HFF-Myc (cell line): Measurements from ENCODE around the gene TAF3.

ENCODE experiments used
- DNase-seq: peaks from one replicate; pipeline ENCODE4 v3.0.0-alpha.2; 2011; ENCODE audit warnings: low read depth; ENCODE audit errors: extremely low read depth
- H3K4me3 ChIP-seq: replicated peaks from 2 replicates; pipeline ENCODE4 v1.5.1; 2011; ENCODE audit warnings: low read depth, mild to moderate bottlenecking, control low read depth, low read length
- TF ChIP-seq, protein P1 (sequence below): IDR thresholded peaks from 2 replicates; pipeline ENCODE4 v1.5.1; 2012; ENCODE audit warnings: mild to moderate bottlenecking, low read depth, low read length, control low read depth; ENCODE audit errors: missing control alignments

The TAF3 gene

DNA sequence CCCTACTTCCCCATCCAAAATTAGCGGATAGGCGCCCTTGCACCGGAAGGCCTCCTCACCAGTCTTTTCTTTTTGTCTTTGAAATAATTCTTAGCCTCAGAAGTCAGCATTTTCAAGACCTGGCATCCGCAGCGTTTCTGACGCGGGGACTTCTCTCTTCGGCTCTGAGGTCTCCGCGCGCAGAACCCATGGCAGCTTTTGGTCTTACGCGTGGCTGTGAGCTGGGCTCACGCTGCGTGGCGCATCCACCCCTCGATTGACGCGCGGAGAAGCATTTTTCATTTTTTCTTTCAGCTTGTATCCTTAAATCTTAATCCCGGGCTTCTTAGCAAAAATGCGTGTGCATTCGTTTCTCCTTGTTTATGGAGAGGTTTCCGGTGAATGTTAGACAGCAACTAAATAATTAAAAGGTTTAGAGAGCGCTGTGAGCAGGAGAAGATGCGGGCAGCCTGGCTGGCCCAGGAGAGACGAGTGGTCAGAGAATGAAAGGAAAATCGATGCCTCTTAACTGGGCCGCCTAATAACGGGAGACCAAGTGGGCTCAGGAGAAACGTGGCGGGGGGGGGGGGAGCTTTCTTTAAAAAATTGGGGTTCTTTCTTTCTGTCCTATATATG, 234.1 kb downstream of the TAF3 start:
- TF ChIP-seq, protein P1, sequence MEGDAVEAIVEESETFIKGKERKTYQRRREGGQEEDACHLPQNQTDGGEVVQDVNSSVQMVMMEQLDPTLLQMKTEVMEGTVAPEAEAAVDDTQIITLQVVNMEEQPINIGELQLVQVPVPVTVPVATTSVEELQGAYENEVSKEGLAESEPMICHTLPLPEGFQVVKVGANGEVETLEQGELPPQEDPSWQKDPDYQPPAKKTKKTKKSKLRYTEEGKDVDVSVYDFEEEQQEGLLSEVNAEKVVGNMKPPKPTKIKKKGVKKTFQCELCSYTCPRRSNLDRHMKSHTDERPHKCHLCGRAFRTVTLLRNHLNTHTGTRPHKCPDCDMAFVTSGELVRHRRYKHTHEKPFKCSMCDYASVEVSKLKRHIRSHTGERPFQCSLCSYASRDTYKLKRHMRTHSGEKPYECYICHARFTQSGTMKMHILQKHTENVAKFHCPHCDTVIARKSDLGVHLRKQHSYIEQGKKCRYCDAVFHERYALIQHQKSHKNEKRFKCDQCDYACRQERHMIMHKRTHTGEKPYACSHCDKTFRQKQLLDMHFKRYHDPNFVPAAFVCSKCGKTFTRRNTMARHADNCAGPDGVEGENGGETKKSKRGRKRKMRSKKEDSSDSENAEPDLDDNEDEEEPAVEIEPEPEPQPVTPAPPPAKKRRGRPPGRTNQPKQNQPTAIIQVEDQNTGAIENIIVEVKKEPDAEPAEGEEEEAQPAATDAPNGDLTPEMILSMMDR = no peak
- DNase-seq = no peak
- H3K4me3 ChIP-seq = no peak overlapping the region

DNA sequence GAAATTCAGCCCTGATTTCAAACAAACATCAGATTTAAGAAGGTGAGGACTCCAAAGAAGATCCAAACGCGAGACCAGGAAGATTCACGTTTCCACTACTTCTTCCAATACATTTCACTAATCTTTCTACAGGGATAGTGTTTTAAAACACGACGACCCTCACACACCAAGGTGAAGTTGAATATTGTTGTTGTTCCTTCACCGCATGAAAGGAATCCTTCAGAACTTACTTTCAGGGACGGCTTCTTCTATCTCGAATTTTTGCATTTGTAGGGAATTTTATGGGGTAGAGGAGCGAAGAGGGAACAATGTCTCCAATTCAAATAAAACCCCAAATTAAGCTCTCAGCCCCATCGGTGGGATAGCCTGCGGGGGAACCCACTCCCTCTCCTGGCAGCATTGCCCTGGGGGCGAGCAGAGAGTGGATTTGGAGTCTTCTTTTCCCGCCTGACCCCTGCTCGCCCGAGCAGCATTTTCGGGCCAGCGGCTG, 234.7 kb downstream of the TAF3 start:
- DNase-seq = no peak
- TF ChIP-seq, protein P1 = peak; percentile 79
- H3K4me3 ChIP-seq = no peak overlapping the region

DNA sequence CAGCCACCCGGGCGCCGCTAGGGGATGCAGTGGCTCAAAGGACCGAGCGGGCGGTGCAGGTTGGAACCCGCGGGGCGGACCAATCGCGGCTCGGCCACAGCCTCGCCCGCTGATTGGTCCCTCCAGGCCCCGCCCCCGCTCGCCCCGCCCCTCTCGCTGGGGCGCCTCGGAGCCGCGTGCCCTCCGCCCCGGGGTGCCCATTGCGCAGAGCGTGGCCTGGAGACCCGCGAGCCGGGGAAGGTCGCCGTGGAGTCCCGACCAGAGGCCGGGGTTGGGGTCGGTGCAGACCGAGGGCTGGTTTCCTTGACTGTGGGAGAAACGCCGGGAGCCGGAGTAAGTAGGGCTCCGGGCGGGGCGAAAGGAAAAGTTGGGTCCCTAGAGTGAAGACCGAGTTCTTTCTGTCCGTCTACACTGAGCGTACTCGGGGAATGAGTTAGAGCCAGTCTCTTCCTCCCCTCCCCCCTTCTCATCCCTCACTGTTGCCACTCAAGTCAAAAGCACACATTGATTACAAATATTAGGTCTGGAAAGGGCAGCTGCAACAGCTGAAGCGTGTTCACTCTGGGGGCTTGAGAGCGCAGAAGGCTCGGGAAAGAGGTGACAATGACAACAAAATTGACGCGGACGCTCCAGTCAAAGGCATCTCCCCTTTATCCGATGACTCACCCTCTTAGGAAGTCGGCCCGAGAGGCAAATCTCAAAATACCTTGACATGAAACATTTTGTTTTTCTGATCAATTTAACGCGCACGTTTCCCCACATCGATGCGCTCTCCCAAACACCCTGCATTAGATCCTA, 235.3 kb downstream of the TAF3 start:
- H3K4me3 ChIP-seq = peak overlapping the region; percentile 48
- TF ChIP-seq, protein P1 = no peak
- DNase-seq = peak; percentile 37

DNA sequence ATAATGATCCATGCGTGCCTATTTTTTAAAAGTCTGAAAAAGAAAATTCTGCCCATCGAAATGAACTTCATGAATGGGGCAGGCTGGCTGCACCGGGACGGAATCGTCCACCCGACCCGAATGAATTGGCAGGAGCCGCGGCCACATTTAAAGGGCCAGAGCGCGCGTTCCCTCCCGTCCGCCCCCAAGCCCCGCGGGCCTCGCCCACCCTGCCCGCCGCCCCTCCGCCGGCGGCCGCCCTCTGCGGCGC, 235.9 kb downstream of the TAF3 start:
- TF ChIP-seq, protein P1 = no peak
- no peak for DNase-seq
- peak overlapping the region; percentile 48 for H3K4me3 ChIP-seq

DNA sequence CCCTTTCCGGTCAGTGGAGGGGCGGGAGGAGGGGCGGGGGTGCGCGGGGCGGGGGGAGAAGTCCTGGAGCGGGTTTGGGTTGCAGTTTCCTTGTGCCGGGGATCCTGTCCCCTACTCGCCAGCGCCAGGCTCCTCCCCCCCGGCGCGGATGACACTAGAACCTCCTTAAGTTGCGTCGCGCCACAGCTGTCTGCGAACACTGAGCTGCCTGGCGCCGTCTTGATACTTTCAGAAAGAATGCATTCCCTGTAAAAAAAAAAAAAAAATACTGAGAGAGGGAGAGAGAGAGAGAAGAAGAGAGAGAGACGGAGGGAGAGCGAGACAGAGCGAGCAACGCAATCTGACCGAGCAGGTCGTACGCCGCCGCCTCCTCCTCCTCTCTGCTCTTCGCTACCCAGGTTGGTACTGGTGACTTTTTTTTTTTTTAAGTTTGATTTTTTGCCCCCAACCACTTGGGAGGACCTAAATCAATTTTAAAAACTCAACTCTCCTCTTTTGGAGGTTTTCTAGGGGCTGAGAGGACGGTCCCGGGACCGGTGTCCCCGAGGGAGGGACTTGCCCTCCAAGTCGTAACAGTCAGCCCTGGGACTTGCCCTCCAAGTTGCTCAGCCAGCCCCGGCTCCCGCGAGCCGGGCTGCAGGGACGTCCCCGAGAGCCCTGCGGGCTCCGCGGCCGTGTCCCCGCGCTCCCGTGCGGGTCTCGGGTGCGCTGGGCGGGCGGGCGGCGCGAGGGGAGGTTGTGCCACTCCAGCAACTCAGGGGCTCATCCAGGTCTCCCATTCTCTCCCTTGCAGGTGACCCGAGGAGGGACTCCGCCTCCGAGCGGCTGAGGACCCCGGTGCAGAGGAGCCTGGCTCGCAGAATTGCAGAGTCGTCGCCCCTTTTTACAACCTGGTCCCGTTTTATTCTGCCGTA, 236.4 kb downstream of the TAF3 start, which contains the start of gene GATA3:
Gene GATA3, plus strand, starts transcription at position 195 of the 914 bp plus-strand sequence. CDS start 968 bp downstream, outside the sequence.
- H3K4me3 ChIP-seq = peak within 1 kb of the TSS; percentile 48
- TF ChIP-seq, protein P1 = no peak
- DNase-seq = no peak
